Mesenchymal stem cell (in vitro differentiated cells and primary cell): ENCODE data around the gene PLVAP.
"Not testable (repeated sequence)": the region's sequence is repeated elsewhere in the genome, so short reads cannot be mapped to it uniquely, and the experiment has no call there.

Source experiments
- DNase-seq: peaks from one replicate; pipeline ENCODE4 v3.0.0-alpha.2; 2013
- H2AFZ ChIP-seq: one replicate; pipeline ENCODE4 v1.6.1; 2013; ENCODE audit warnings: low read depth, mild to moderate bottlenecking, control low read depth, inconsistent platforms, low read length, moderate library complexity
- H2AK5ac ChIP-seq: 2 replicates; pipeline ENCODE4 v1.6.1; 2013; ENCODE audit warnings: low read length, moderate library complexity, mild to moderate bottlenecking, inconsistent platforms; ENCODE audit not compliant: severe bottlenecking
- H2BK120ac ChIP-seq: one replicate; pipeline ENCODE4 v1.6.1; 2013; ENCODE audit warnings: low read depth, mild to moderate bottlenecking, inconsistent platforms, low read length, moderate library complexity
- H2BK12ac ChIP-seq, 2 experiments: one replicate each; pipeline ENCODE4 v1.6.1; 2013; ENCODE audit warnings: inconsistent platforms in 2 of 2, low read length in 2 of 2, mild to moderate bottlenecking in 2 of 2, moderate library complexity in 2 of 2, control low read depth in 1 of 2
- H2BK15ac ChIP-seq: one replicate; pipeline ENCODE4 v1.6.1; 2013; ENCODE audit warnings: mild to moderate bottlenecking, low read depth, inconsistent platforms; ENCODE audit not compliant: poor library complexity, severe bottlenecking
- H2BK5ac ChIP-seq: 2 replicates; pipeline ENCODE4 v1.6.1; 2013; ENCODE audit warnings: low read depth, mild to moderate bottlenecking, low read length, control low read depth, inconsistent platforms; ENCODE audit not compliant: poor library complexity, severe bottlenecking
- H3K14ac ChIP-seq, 2 experiments: one replicate each; pipeline ENCODE4 v1.6.1; 2013; ENCODE audit warnings: inconsistent platforms in 2 of 2, low read length in 2 of 2, control low read depth in 1 of 2, mild to moderate bottlenecking in 1 of 2, moderate library complexity in 1 of 2
- H3K18ac ChIP-seq, 2 experiments: one replicate each; pipeline ENCODE4 v1.6.1; 2013; ENCODE audit warnings: inconsistent platforms in 2 of 2, low read length in 2 of 2, control low read depth in 1 of 2, low read depth in 1 of 2, mild to moderate bottlenecking in 1 of 2
- H3K23ac ChIP-seq, 2 experiments: one replicate each; pipeline ENCODE4 v1.6.1; 2013; ENCODE audit warnings: inconsistent platforms in 2 of 2, low read length in 2 of 2, mild to moderate bottlenecking in 2 of 2, moderate library complexity in 2 of 2, control low read depth in 1 of 2
- H3K27ac ChIP-seq: 2 replicates; pipeline ENCODE4 v1.5.1; 2013; ENCODE audit warnings: mild to moderate bottlenecking, moderate library complexity, low read length, control low read depth, inconsistent platforms; ENCODE audit not compliant: poor library complexity, severe bottlenecking
- H3K27me3 ChIP-seq, 2 experiments: 2 replicates each; pipeline versions ENCODE4 v1.6.1 to v1.7.0; 2013; ENCODE audit warnings: low read length in 2 of 2, mild to moderate bottlenecking in 2 of 2, moderate library complexity in 2 of 2, control low read depth in 1 of 2, inconsistent platforms in 1 of 2; ENCODE audit not compliant: control insufficient read depth in 1 of 2, insufficient read depth in 1 of 2
- H3K36me3 ChIP-seq, 2 experiments: 2 replicates each; pipeline versions ENCODE4 v1.6.1 to v1.7.0; 2013; ENCODE audit warnings: low read length in 2 of 2, control low read depth in 1 of 2, inconsistent platforms in 1 of 2, low read depth in 1 of 2, mild to moderate bottlenecking in 1 of 2; ENCODE audit not compliant: insufficient read depth in 2 of 2, control insufficient read depth in 1 of 2
- H3K4ac ChIP-seq, 2 experiments: one replicate each; pipeline ENCODE4 v1.6.1; 2013; ENCODE audit warnings: inconsistent platforms in 2 of 2, low read length in 2 of 2, mild to moderate bottlenecking in 2 of 2, moderate library complexity in 2 of 2, control low read depth in 1 of 2, low read depth in 1 of 2
- H3K4me1 ChIP-seq: 2 replicates; pipeline ENCODE4 v1.6.1; 2013; ENCODE audit warnings: low read depth, low read length, control low read depth; ENCODE audit not compliant: control insufficient read depth, insufficient read depth
- H3K4me2 ChIP-seq: 2 replicates; pipeline ENCODE4 v1.6.1; 2013; ENCODE audit warnings: low read length, mild to moderate bottlenecking, inconsistent platforms; ENCODE audit not compliant: poor library complexity, severe bottlenecking
- H3K4me3 ChIP-seq, 2 experiments: 2 replicates each; pipeline versions ENCODE4 v1.5.1 to v1.7.0; 2013; ENCODE audit warnings: low read length in 2 of 2, mild to moderate bottlenecking in 2 of 2, control low read depth in 1 of 2, low read depth in 1 of 2; ENCODE audit not compliant: insufficient read depth in 1 of 2
- H3K79me1 ChIP-seq: replicated peaks from 2 replicates; pipeline ENCODE4 v1.6.1; 2013; ENCODE audit warnings: mild to moderate bottlenecking, control low read depth, low read length, inconsistent platforms; ENCODE audit not compliant: poor library complexity, severe bottlenecking
- H3K9ac ChIP-seq: 2 replicates; pipeline ENCODE4 v1.7.0; 2013; ENCODE audit warnings: mild to moderate bottlenecking, low read length, moderate library complexity
- H3K9me3 ChIP-seq: 2 replicates; pipeline ENCODE4 v1.7.0; 2013; ENCODE audit warnings: mild to moderate bottlenecking, low read length; ENCODE audit not compliant: control insufficient read depth
- H4K8ac ChIP-seq: one replicate; pipeline ENCODE4 v1.6.1; 2013; ENCODE audit warnings: inconsistent platforms, mild to moderate bottlenecking, low read length, moderate library complexity
- H4K91ac ChIP-seq: one replicate; pipeline ENCODE4 v1.6.1; 2013; ENCODE audit warnings: mild to moderate bottlenecking, low read length, inconsistent platforms
- WGBS: methylation state at CpG from one replicate; pipeline ENCODE4 v1.1.7; 2013; ENCODE audit warnings: mixed read lengths; 5-methylcytosine and 5-hydroxymethylcytosine counted together

PLVAP gene

GRCh38 chr19:17378271-17378670 is 1.1 kb upstream of the PLVAP start:
- H3K4me2 ChIP-seq: no peak overlapping the region
- no peak for DNase-seq
- no peak overlapping the region for H2AK5ac ChIP-seq

GRCh38 chr19:17370026-17370587 is 7.0 kb downstream of the PLVAP start:
- Histone ChIP-seq H3K23ac (no peak overlapping the region), H3K18ac (no peak overlapping the region), H3K27me3 (peaks cover 0 to 18% of the 10 kb centered on the region in 2 experiments), H3K4me2 (no peak overlapping the region), H3K4me3 (no peak overlapping the region), H3K9ac (no peak overlapping the region), H2AFZ (no peak overlapping the region), H2BK120ac (no peak overlapping the region), H3K14ac (no peak overlapping the region), H4K91ac (no peak overlapping the region), H4K8ac (no peak overlapping the region), H3K79me1 (no peaks in the 10 kb centered on the region), H3K4me1 (no peaks in the 10 kb centered on the region), H2BK12ac (no peak overlapping the region), H3K9me3 (no peaks in the 10 kb centered on the region), H3K4ac (no peak overlapping the region), H2BK5ac (no peak overlapping the region), H3K27ac (no peak overlapping the region), H2BK15ac (no peak overlapping the region), H2AK5ac (no peak overlapping the region), H3K36me3 (no peaks in the 10 kb centered on the region)
- peak; percentile 32 for DNase-seq
- 74% methylated on average over 6 of the region's 8 CpGs for WGBS

More at GRCh38 chr19:17378271-17378670, 1.1 kb upstream of the PLVAP start:
- H3K23ac ChIP-seq: no peak overlapping the region
- no peak overlapping the region for H3K27ac ChIP-seq
- peaks cover 7 to 27% of the 10 kb centered on the region in 2 experiments for H3K27me3 ChIP-seq
- WGBS: 66% methylated on average over 12 of the region's 13 CpGs
- H2BK12ac ChIP-seq: no peak overlapping the region
- H3K79me1 ChIP-seq: no peaks in the 10 kb centered on the region
- no peak overlapping the region for H2BK15ac ChIP-seq
- no peak overlapping the region for H4K91ac ChIP-seq
- no peak overlapping the region for H3K9ac ChIP-seq
- no peak overlapping the region for H2BK120ac ChIP-seq
- H2AFZ ChIP-seq: no peak overlapping the region
- H3K14ac ChIP-seq: no peak overlapping the region
- no peak overlapping the region for H3K18ac ChIP-seq
- no peak overlapping the region for H4K8ac ChIP-seq
- H2BK5ac ChIP-seq: peak overlapping the region; percentile 10
- H3K4ac ChIP-seq: no peak overlapping the region
- no peaks in the 10 kb centered on the region for H3K9me3 ChIP-seq
- peaks cover 11% of the 10 kb centered on the region for H3K4me1 ChIP-seq
- H3K36me3 ChIP-seq: no peaks in the 10 kb centered on the region
- no peak overlapping the region for H3K4me3 ChIP-seq

GRCh38 chr19:17365361-17365760 is 11.8 kb downstream of the PLVAP start:
- Histone ChIP-seq H2BK120ac (no peak overlapping the region), H2AK5ac (no peak overlapping the region), H3K23ac (no peak overlapping the region), H4K91ac (no peak overlapping the region), H2AFZ (no peak overlapping the region), H3K9me3 (no peaks in the 10 kb centered on the region), H3K79me1 (no peaks in the 10 kb centered on the region), H3K9ac (no peak overlapping the region), H3K18ac (no peak overlapping the region), H3K4ac (no peak overlapping the region), H3K4me2 (no peak overlapping the region), H4K8ac (no peak overlapping the region), H3K36me3 (no peaks in the 10 kb centered on the region), H2BK12ac (no peak overlapping the region), H3K4me1 (no peaks in the 10 kb centered on the region), H3K27me3 (peaks cover 0 to 28% of the 10 kb centered on the region in 2 experiments), H2BK5ac (no peak overlapping the region), H3K4me3 (no peak overlapping the region), H2BK15ac (no peak overlapping the region), H3K14ac (no peak overlapping the region), H3K27ac (no peak overlapping the region)
- no peak for DNase-seq
- 94% methylated on average over 22 of the region's 22 CpGs for WGBS

GRCh38 chr19:17363852-17364605 is 13.1 kb downstream of the PLVAP start:
- not testable (repeated sequence) for H3K36me3 ChIP-seq, H3K9me3 ChIP-seq, H2AFZ ChIP-seq, H2BK120ac ChIP-seq, H3K14ac ChIP-seq, H3K4me2 ChIP-seq, H2AK5ac ChIP-seq, H3K4ac ChIP-seq, H3K4me1 ChIP-seq, H2BK15ac ChIP-seq, H3K4me3 ChIP-seq, DNase-seq, H3K23ac ChIP-seq, H3K27ac ChIP-seq, H3K9ac ChIP-seq, H3K18ac ChIP-seq, H2BK5ac ChIP-seq, H4K91ac ChIP-seq, H4K8ac ChIP-seq, H2BK12ac ChIP-seq, H3K79me1 ChIP-seq
- peaks cover 0 to 29% of the 10 kb centered on the region in 2 experiments for H3K27me3 ChIP-seq
- 89% methylated on average over 19 of the region's 20 CpGs for WGBS
